HEK293T (cell line): ENCODE results near the gene KDM4C.

Source experiments
- ELF4 ChIP-seq: fragments of 450-650 bp; IDR thresholded peaks from 2 replicates; pipeline ENCODE4 v1.6.1; 2017; ENCODE audit warnings: antibody characterized with exemption
- FOXK2 ChIP-seq: fragments of 450-650 bp; IDR thresholded peaks from 2 replicates; pipeline ENCODE4 v1.6.1; 2016; ENCODE audit warnings: mild to moderate bottlenecking
- PKNOX1 ChIP-seq: fragments of 450-650 bp; IDR thresholded peaks from 2 replicates; pipeline ENCODE4 v1.6.1; 2016
- SP1 ChIP-seq: fragments of 450-650 bp; IDR thresholded peaks from 2 replicates; pipeline ENCODE4 v1.6.1; 2017
- ZNF384 ChIP-seq: fragments of 450-650 bp; IDR thresholded peaks from 2 replicates; pipeline ENCODE4 v1.6.1; 2016

GRCh38 chr9:6986141-6986815 lies 228.5 kb downstream of the KDM4C start:
- TF ChIP-seq ZNF384 (no peak), SP1 (no peak), FOXK2 (no peak), ELF4 (no peak), PKNOX1 (no peak)
